Astrocyte (in vitro differentiated cells and primary cell): Measurements from ENCODE around the gene ACTG1. TPM values are rescaled to one million over a fixed set of nuclear protein-coding genes. Genes with fewer than 3 reads are reported as not detected.

ENCODE experiments used
- DNase-seq: peaks from one replicate; pipeline ENCODE4 v3.0.0-alpha.2; 2010; ENCODE audit warnings: low read depth
- FAIRE-seq: peaks from 2 replicates; lab custom pipeline; 2011; peaks lifted over from hg19 to GRCh38; lab: Jason Lieb, UNC
- H2AFZ ChIP-seq: 2 replicates; pipeline ENCODE4 v1.6.0; 2012; ENCODE audit warnings: low read depth, low read length, inconsistent platforms
- H3K27ac ChIP-seq: 2 replicates; pipeline ENCODE4 v1.5.1; 2011; ENCODE audit warnings: low read depth, low read length, inconsistent platforms
- H3K27me3 ChIP-seq: 2 replicates; pipeline ENCODE4 v1.6.0; 2011; ENCODE audit warnings: low read length, inconsistent platforms; ENCODE audit not compliant: insufficient read depth
- H3K36me3 ChIP-seq: 2 replicates; pipeline ENCODE4 v1.5.1; 2011; ENCODE audit warnings: low read length, inconsistent platforms; ENCODE audit not compliant: insufficient read depth
- H3K4me1 ChIP-seq: 2 replicates; pipeline ENCODE4 v1.5.1; 2011; ENCODE audit warnings: low read length, inconsistent platforms; ENCODE audit not compliant: insufficient read depth
- H3K4me2 ChIP-seq: 2 replicates; pipeline ENCODE4 v1.6.0; 2012; ENCODE audit warnings: low read length, inconsistent platforms
- H3K4me3 ChIP-seq: 2 replicates; pipeline ENCODE4 v1.5.1; 2011; ENCODE audit warnings: low read depth, mild to moderate bottlenecking, low read length, inconsistent platforms; ENCODE audit not compliant: insufficient read depth
- H3K79me2 ChIP-seq: 2 replicates; pipeline ENCODE4 v1.6.0; 2012; ENCODE audit warnings: mild to moderate bottlenecking, low read length, inconsistent platforms; ENCODE audit not compliant: insufficient read depth
- H3K9ac ChIP-seq: 2 replicates; pipeline ENCODE4 v1.6.0; 2012; ENCODE audit warnings: mild to moderate bottlenecking, low read length, inconsistent platforms
- H3K9me3 ChIP-seq: 2 replicates; pipeline ENCODE4 v1.5.1; 2012; ENCODE audit warnings: low read depth, mild to moderate bottlenecking, low read length, inconsistent platforms; ENCODE audit not compliant: insufficient read depth
- H4K20me1 ChIP-seq: 2 replicates; pipeline ENCODE4 v1.6.0; 2012; ENCODE audit warnings: low read length, inconsistent platforms; ENCODE audit not compliant: insufficient read depth
- H3K27ac Mint-ChIP-seq: one replicate; pipeline ENCODE4 v1.8.0; 2021; ENCODE audit warnings: mild to moderate bottlenecking, mixed read lengths; ENCODE audit not compliant: unreplicated experiment
- H3K27me3 Mint-ChIP-seq: one replicate; pipeline ENCODE4 v1.8.0; 2021; ENCODE audit warnings: low read depth, mixed read lengths; ENCODE audit not compliant: unreplicated experiment
- H3K36me3 Mint-ChIP-seq: one replicate; pipeline ENCODE4 v1.8.0; 2021; ENCODE audit warnings: low read depth, mixed read lengths; ENCODE audit not compliant: unreplicated experiment
- H3K4me1 Mint-ChIP-seq: one replicate; pipeline ENCODE4 v1.8.0; 2021; ENCODE audit warnings: low read depth, mixed read lengths; ENCODE audit not compliant: unreplicated experiment
- H3K4me3 Mint-ChIP-seq: one replicate; pipeline ENCODE4 v1.8.0; 2021; ENCODE audit warnings: mild to moderate bottlenecking, moderate library complexity, mixed read lengths; ENCODE audit not compliant: unreplicated experiment
- H3K9me3 Mint-ChIP-seq: one replicate; pipeline ENCODE4 v1.8.0; 2021; ENCODE audit warnings: mild to moderate bottlenecking, mixed read lengths; ENCODE audit not compliant: unreplicated experiment
- EZH2 ChIP-seq: IDR thresholded peaks from 2 replicates; pipeline ENCODE4 v1.6.1; 2012; ENCODE audit warnings: mild to moderate bottlenecking, low read length, inconsistent platforms; ENCODE audit not compliant: insufficient read depth
- total RNA-seq: library from RNA; stranded (reverse); gene quantifications from 2 replicates; pipeline ENCODE4 v1.2.1, GENCODE V29; 2021
- TF ChIP-seq, protein P1 (sequence below): IDR thresholded peaks from 2 replicates; pipeline ENCODE4 v1.5.1; 2011; ENCODE audit warnings: low read depth, mild to moderate bottlenecking, inconsistent platforms, low read length, moderate library complexity; ENCODE audit not compliant: insufficient read depth

The ACTG1 gene
- total RNA-seq, 1 donor from 2014 or later, result 7,369 TPM

DNA sequence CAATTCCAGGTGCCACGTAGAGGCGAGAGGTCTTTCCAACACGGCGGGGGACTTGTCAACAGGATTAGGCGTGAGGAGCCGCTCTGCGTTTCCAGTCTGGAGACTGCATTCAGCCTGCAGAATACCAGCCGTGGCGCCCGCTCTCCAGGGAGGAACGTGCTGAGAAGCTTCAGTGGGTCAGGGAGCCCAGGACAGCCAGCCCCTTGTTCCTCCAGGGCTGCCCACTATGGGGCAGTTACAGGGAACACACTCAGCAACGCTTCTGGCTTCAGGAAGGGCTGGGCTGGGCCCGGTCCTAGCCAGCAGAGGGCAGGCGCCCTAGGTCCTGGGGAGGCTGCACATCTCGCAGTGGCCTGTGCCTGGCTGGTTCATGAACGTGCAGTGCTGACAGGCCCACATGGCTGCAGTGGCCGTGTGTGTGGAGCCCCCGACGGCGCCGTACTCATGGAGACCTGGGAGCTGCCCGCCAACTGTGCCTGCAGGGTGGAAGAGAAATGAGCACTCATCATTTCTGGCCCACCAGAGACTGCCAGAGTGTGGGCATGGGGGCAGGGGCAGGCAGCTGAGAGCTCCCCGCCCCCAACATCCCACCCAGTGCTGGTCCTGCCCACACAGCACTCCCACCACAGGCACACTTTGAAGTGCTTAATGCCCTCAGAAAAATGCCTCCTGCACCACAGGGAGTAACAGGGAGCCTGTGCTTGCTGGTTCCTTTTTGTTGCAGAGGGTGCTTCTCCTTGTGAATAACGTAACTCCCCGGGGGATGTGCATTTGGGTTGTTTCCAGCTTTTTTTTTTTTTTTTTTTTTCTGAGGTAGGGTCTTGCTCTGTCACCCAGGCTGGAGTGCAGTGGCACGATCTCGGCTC is 46.6 kb upstream of the ACTG1 start:
- H3K9me3 ChIP-seq, result no peaks in the 10 kb centered on the region
- no peaks in the 10 kb centered on the region for H3K27me3 ChIP-seq
- FAIRE-seq (no peak), DNase-seq (no peak)
- no peak overlapping the region for H2AFZ ChIP-seq
- H3K4me1 ChIP-seq, result peaks cover 41% of the 10 kb centered on the region
- H4K20me1 ChIP-seq, result peaks cover 20% of the 10 kb centered on the region
- H3K4me3 ChIP-seq, result no peak overlapping the region
- H3K79me2 ChIP-seq, result peaks cover 36% of the 10 kb centered on the region
- Mint-ChIP-seq H3K9me3 (no peaks in the 10 kb centered on the region), H3K4me3 (no peak overlapping the region), H3K4me1 (peaks cover 45% of the 10 kb centered on the region), H3K27me3 (no peaks in the 10 kb centered on the region), H3K27ac (no peak overlapping the region), H3K36me3 (peaks cover 25% of the 10 kb centered on the region)
- H3K4me2 ChIP-seq, result no peak overlapping the region
- TF ChIP-seq EZH2, result no peak
- TF ChIP-seq, protein P1, sequence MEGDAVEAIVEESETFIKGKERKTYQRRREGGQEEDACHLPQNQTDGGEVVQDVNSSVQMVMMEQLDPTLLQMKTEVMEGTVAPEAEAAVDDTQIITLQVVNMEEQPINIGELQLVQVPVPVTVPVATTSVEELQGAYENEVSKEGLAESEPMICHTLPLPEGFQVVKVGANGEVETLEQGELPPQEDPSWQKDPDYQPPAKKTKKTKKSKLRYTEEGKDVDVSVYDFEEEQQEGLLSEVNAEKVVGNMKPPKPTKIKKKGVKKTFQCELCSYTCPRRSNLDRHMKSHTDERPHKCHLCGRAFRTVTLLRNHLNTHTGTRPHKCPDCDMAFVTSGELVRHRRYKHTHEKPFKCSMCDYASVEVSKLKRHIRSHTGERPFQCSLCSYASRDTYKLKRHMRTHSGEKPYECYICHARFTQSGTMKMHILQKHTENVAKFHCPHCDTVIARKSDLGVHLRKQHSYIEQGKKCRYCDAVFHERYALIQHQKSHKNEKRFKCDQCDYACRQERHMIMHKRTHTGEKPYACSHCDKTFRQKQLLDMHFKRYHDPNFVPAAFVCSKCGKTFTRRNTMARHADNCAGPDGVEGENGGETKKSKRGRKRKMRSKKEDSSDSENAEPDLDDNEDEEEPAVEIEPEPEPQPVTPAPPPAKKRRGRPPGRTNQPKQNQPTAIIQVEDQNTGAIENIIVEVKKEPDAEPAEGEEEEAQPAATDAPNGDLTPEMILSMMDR, result peak; percentile 16
- no peak overlapping the region for H3K9ac ChIP-seq
- no peak overlapping the region for H3K27ac ChIP-seq
- peaks cover 24% of the 10 kb centered on the region for H3K36me3 ChIP-seq

DNA sequence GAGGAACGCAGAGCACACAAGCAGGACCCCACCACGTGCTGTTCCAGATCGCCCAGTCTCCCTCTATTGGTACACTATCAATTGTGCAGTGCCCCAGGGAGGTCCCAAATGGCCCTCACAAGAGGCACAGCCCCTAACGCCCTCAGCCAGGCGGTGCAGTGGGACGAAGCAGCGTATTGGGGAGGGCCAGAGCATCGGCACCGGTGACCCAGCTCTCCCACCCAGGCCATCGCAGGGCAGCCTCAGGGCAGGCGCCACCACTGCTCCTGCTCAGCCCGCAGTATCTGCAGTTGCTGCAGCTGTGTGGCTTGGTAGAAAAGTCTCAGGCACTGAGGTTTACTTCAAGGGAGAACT is 45.5 kb upstream of the ACTG1 start:
- no peak overlapping the region for H3K4me3 ChIP-seq
- peaks cover 20% of the 10 kb centered on the region for H3K36me3 ChIP-seq
- H4K20me1 ChIP-seq, result peaks cover 23% of the 10 kb centered on the region
- peaks cover 52% of the 10 kb centered on the region for H3K4me1 ChIP-seq
- H3K9me3 ChIP-seq, result no peaks in the 10 kb centered on the region
- no peak for TF ChIP-seq EZH2
- TF ChIP-seq, protein P1, result no peak
- no peaks in the 10 kb centered on the region for H3K27me3 Mint-ChIP-seq
- no peaks in the 10 kb centered on the region for H3K9me3 Mint-ChIP-seq
- peaks cover 48% of the 10 kb centered on the region for H3K4me1 Mint-ChIP-seq
- no peak overlapping the region for H2AFZ ChIP-seq
- H3K4me2 ChIP-seq, result no peak overlapping the region
- DNase-seq (no peak), FAIRE-seq (no peak)
- H3K9ac ChIP-seq, result no peak overlapping the region
- peaks cover 30% of the 10 kb centered on the region for H3K79me2 ChIP-seq
- no peak overlapping the region for H3K4me3 Mint-ChIP-seq
- no peak overlapping the region for H3K27ac ChIP-seq
- H3K27me3 ChIP-seq, result no peaks in the 10 kb centered on the region
- peaks cover 23% of the 10 kb centered on the region for H3K36me3 Mint-ChIP-seq
- no peak overlapping the region for H3K27ac Mint-ChIP-seq
